Glutamatergic neuron (in vitro differentiated cells): ENCODE results near the gene UTP11. TPM values are rescaled to one million over a fixed set of nuclear protein-coding genes. Genes with fewer than 3 reads are reported as not detected.
"Not testable (repeated sequence)": the region's sequence is repeated elsewhere in the genome, so short reads cannot be mapped to it uniquely, and the experiment has no call there.

Source experiments
- DNase-seq: peaks from one replicate; pipeline ENCODE4 v3.0.0; 2022
- H3K27ac Mint-ChIP-seq: one replicate; pipeline ENCODE4 v1.8.0; 2020; ENCODE audit warnings: mild to moderate bottlenecking, mixed read lengths, inconsistent platforms; ENCODE audit not compliant: unreplicated experiment
- H3K27me3 Mint-ChIP-seq: one replicate; pipeline ENCODE4 v1.8.0; 2020; ENCODE audit warnings: mild to moderate bottlenecking, moderate library complexity, mixed read lengths, inconsistent platforms; ENCODE audit not compliant: unreplicated experiment
- H3K36me3 Mint-ChIP-seq: one replicate; pipeline ENCODE4 v1.8.0; 2020; ENCODE audit warnings: mild to moderate bottlenecking, mixed read lengths, inconsistent platforms; ENCODE audit not compliant: unreplicated experiment
- H3K4me1 Mint-ChIP-seq: one replicate; pipeline ENCODE4 v1.8.0; 2020; ENCODE audit warnings: mild to moderate bottlenecking, low read depth, mixed read lengths, inconsistent platforms; ENCODE audit not compliant: unreplicated experiment
- H3K4me3 Mint-ChIP-seq: one replicate; pipeline ENCODE4 v1.8.0; 2020; ENCODE audit warnings: mild to moderate bottlenecking, mixed read lengths, inconsistent platforms; ENCODE audit not compliant: unreplicated experiment
- H3K9me3 Mint-ChIP-seq: one replicate; pipeline ENCODE4 v1.8.0; 2020; ENCODE audit warnings: mild to moderate bottlenecking, moderate library complexity, mixed read lengths, inconsistent platforms; ENCODE audit not compliant: unreplicated experiment
- long read RNA-seq: library from polyadenylated mRNA; unstranded; transcript quantifications from one replicate; pipeline ENCODE4 v2.0.0, GENCODE V29; 2020; ENCODE audit not compliant: unreplicated experiment
- total RNA-seq: library from RNA; stranded (reverse); fragmentation: NEBNext Ultra II Directional; extraction: Animal tissue kit (Norgen Biotek cat#: 25700); gene quantifications from one replicate; pipeline ENCODE4 v1.2.1, GENCODE V29; 2021; ENCODE audit not compliant: unreplicated experiment
- TF ChIP-seq, protein P1 (sequence below): fragments of 200-600 bp; sonication (generic); IDR thresholded peaks from one replicate; pipeline ENCODE4 v1.5.0; 2021; ENCODE audit not compliant: partially characterized antibody, unreplicated experiment

The UTP11 gene
- total RNA-seq = 34.6 TPM
- long read RNA-seq, transcript UTP11-201 (8 exons, 2,019 nt) = major isoform, 44 of 44 reads
- long read RNA-seq, partial matches to known transcripts = 0 of 44 reads
- long read RNA-seq, other reads (novel, unspliced or antisense) = 0 of 44 reads

DNA sequence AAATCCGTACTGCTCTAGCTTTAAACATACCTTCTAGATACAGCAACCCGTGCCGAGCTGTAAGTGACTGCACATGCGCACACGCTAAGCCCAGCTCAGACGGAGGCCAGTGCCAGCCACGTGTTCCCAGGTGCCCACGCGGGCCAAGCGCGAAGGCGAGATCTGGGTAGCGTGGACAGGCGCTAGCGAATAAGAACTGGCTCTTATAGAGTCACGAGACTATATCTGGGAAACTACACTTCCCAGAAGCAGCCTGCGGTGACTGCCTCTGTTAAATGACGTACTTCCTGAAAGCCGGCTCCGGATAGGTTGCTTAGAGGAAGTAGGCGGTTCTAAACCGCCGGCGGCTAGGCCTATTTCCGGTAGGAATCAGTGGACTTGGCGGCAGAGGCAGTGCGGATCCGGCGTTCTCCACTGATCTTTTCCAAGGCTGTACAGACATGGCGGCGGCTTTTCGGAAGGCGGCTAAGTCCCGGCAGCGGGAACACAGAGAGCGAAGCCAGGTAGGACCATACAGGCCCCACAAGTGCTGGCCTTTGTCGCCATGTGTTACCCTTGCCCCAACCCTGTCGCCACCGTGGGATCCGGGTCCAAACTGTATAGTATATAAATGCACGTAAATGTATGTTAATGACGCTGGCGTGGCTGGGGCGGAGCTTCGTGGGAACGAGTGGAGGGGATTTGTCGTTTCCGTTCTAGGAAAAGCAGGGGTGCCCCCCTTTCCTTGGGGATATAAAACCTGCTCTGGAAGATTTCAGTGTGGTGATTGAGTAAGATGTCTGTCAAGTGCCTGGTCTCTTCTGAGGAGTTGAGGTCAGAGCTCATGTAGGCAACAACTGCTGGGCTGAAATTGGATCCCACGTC lies at the start of gene UTP11:
TSS of gene UTP11 (plus strand) at position 372 of the 864 bp plus-strand sequence. CDS start at position 441, 69 bp downstream.
- Mint-ChIP-seq H3K4me3 (peak within 1 kb of the TSS; percentile 99), H3K36me3 (no peaks in the 10 kb centered on the region), H3K4me1 (peaks cover 6% of the 10 kb centered on the region), H3K27ac (peak within 1 kb of the TSS; percentile 99), H3K9me3 (no peaks in the 10 kb centered on the region), H3K27me3 (peaks cover 9% of the 10 kb centered on the region)
- peak; percentile 89 for DNase-seq
- TF ChIP-seq, protein P1, sequence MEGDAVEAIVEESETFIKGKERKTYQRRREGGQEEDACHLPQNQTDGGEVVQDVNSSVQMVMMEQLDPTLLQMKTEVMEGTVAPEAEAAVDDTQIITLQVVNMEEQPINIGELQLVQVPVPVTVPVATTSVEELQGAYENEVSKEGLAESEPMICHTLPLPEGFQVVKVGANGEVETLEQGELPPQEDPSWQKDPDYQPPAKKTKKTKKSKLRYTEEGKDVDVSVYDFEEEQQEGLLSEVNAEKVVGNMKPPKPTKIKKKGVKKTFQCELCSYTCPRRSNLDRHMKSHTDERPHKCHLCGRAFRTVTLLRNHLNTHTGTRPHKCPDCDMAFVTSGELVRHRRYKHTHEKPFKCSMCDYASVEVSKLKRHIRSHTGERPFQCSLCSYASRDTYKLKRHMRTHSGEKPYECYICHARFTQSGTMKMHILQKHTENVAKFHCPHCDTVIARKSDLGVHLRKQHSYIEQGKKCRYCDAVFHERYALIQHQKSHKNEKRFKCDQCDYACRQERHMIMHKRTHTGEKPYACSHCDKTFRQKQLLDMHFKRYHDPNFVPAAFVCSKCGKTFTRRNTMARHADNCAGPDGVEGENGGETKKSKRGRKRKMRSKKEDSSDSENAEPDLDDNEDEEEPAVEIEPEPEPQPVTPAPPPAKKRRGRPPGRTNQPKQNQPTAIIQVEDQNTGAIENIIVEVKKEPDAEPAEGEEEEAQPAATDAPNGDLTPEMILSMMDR = no peak

- not testable (repeated sequence) for H3K9me3 Mint-ChIP-seq, H3K4me3 Mint-ChIP-seq, H3K27me3 Mint-ChIP-seq, H3K36me3 Mint-ChIP-seq, H3K4me1 Mint-ChIP-seq, H3K27ac Mint-ChIP-seq, DNase-seq
Measured at GRCh38 chr1:37964106-37964505, 48.4 kb upstream of the UTP11 start.

- no peaks in the 10 kb centered on the region for H3K4me1 Mint-ChIP-seq
- H3K27me3 Mint-ChIP-seq = no peaks in the 10 kb centered on the region
- H3K9me3 Mint-ChIP-seq = no peaks in the 10 kb centered on the region
- peak overlapping the region; percentile 22 for H3K27ac Mint-ChIP-seq
- DNase-seq = no peak
- H3K4me3 Mint-ChIP-seq = no peak overlapping the region
- H3K36me3 Mint-ChIP-seq = no peaks in the 10 kb centered on the region
- TF ChIP-seq, protein P1 = no peak
Measured at GRCh38 chr1:37965301-37965700, 47.2 kb upstream of the UTP11 start.

GRCh38 chr1:37973684-37974083 lies 38.9 kb upstream of the UTP11 start:
- not testable (repeated sequence) for H3K27me3 Mint-ChIP-seq, H3K9me3 Mint-ChIP-seq, H3K4me3 Mint-ChIP-seq, DNase-seq, H3K36me3 Mint-ChIP-seq, H3K27ac Mint-ChIP-seq, H3K4me1 Mint-ChIP-seq

GRCh38 chr1:37974567-37974966 lies 38.0 kb upstream of the UTP11 start:
- TF ChIP-seq, protein P1 = no peak
- H3K27me3 Mint-ChIP-seq = no peaks in the 10 kb centered on the region
- H3K9me3 Mint-ChIP-seq = no peaks in the 10 kb centered on the region
- H3K27ac Mint-ChIP-seq = no peak overlapping the region
- no peaks in the 10 kb centered on the region for H3K4me1 Mint-ChIP-seq
- no peaks in the 10 kb centered on the region for H3K36me3 Mint-ChIP-seq
- no peak for DNase-seq
- H3K4me3 Mint-ChIP-seq = no peak overlapping the region

GRCh38 chr1:37975083-37975482 lies 37.5 kb upstream of the UTP11 start:
- H3K4me3 Mint-ChIP-seq, H3K9me3 Mint-ChIP-seq, DNase-seq, H3K27ac Mint-ChIP-seq, H3K27me3 Mint-ChIP-seq, H3K4me1 Mint-ChIP-seq, H3K36me3 Mint-ChIP-seq: not testable (repeated sequence)
- TF ChIP-seq, protein P1 = peak; percentile 61
